HG03060 (cell line): ENCODE data around the gene ETS1.
"Not testable (repeated sequence)": the region's sequence is repeated elsewhere in the genome, so short reads cannot be mapped to it uniquely, and the experiment has no call there.

Experiments
- ATAC-seq: cut with Tn5 transposase; IDR thresholded peaks from one replicate; pipeline ENCODE4 v1.9.1; 2021; ENCODE audit warnings: low read depth, moderate number of reproducible peaks; ENCODE audit not compliant: unreplicated experiment

Gene ETS1

GRCh38 chr11:128451652-128452470 lies 135.5 kb downstream of the ETS1 start:
- ATAC-seq = no peak

- ATAC-seq = no peak
These were observed 136.3 kb downstream of the ETS1 start for GRCh38 chr11:128450882-128451651.

GRCh38 chr11:128450425-128450824 lies 136.9 kb downstream of the ETS1 start:
- not testable (repeated sequence) for ATAC-seq

- no peak for ATAC-seq
These were observed 138.2 kb downstream of the ETS1 start for GRCh38 chr11:128448981-128449713.

GRCh38 chr11:128448200-128448886 lies 139.0 kb downstream of the ETS1 start:
- no peak for ATAC-seq

- ATAC-seq = no peak
These were observed 140.1 kb downstream of the ETS1 start for GRCh38 chr11:128447233-128447632.

GRCh38 chr11:128445921-128446320 lies 141.4 kb downstream of the ETS1 start:
- ATAC-seq = not testable (repeated sequence)

- ATAC-seq = no peak
These were observed 150.2 kb downstream of the ETS1 start for GRCh38 chr11:128437136-128437535.

- ATAC-seq = no peak
These were observed 152.5 kb downstream of the ETS1 start for GRCh38 chr11:128434818-128435217.

- no peak for ATAC-seq
These were observed 152.9 kb downstream of the ETS1 start for GRCh38 chr11:128434411-128434810.

- no peak for ATAC-seq
These were observed 154.4 kb downstream of the ETS1 start for GRCh38 chr11:128432926-128433325.

GRCh38 chr11:128431931-128432330 lies 155.4 kb downstream of the ETS1 start:
- ATAC-seq = no peak

GRCh38 chr11:128428935-128429334 lies 158.4 kb downstream of the ETS1 start:
- ATAC-seq = no peak

- ATAC-seq = no peak
These were observed 162.5 kb downstream of the ETS1 start for GRCh38 chr11:128424851-128425285.

GRCh38 chr11:128424271-128424711 lies 163.1 kb downstream of the ETS1 start:
- ATAC-seq = no peak

GRCh38 chr11:128422576-128423370 lies 164.6 kb downstream of the ETS1 start:
- no peak for ATAC-seq

GRCh38 chr11:128421577-128422330 lies 165.6 kb downstream of the ETS1 start:
- ATAC-seq = no peak

GRCh38 chr11:128420951-128421350 lies 166.4 kb downstream of the ETS1 start:
- ATAC-seq = no peak

GRCh38 chr11:128420265-128420664 lies 167.1 kb downstream of the ETS1 start:
- no peak for ATAC-seq
